HFF-Myc (cell line): ENCODE measurements around the gene RPRD1B.

ENCODE experiments used
- DNase-seq: peaks from one replicate; pipeline ENCODE4 v3.0.0-alpha.2; 2011; ENCODE audit warnings: low read depth; ENCODE audit errors: extremely low read depth
- H3K4me3 ChIP-seq: replicated peaks from 2 replicates; pipeline ENCODE4 v1.5.1; 2011; ENCODE audit warnings: low read depth, mild to moderate bottlenecking, control low read depth, low read length
- TF ChIP-seq, protein P1 (sequence below): IDR thresholded peaks from 2 replicates; pipeline ENCODE4 v1.5.1; 2012; ENCODE audit warnings: mild to moderate bottlenecking, low read depth, low read length, control low read depth; ENCODE audit errors: missing control alignments

The RPRD1B gene

DNA sequence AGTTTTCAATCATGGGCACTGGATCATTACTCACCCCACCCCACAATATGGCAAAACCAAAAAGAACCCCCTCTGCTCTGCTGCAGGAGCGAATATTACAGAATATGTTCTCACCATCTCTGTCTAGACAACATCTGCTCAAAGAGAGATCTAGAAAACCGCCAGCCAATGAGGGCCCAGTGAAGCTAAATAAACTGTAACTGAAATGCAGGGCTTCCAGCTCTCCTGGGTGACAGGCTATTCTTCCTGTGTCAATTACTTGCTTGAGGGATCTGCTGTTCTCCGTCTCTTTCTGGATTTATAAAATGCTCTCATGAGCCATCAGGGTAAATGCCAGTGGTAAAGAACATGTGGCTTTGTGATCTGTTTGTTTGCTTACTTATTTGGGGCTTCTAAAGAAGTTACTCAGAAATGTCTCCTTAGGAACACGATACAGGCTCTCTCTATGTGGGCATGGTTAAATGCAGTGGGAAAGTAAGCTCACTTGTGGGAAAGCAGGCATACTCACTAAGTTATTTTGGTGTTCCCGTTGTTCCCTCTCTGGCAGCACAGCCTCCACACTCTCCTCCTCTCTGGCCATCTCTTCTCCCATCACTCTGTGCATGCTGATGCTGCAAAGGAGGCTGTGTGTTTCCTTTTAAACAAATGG is 45.1 kb upstream of the RPRD1B start:
- H3K4me3 ChIP-seq, result no peak overlapping the region
- no peak for DNase-seq
- TF ChIP-seq, protein P1, sequence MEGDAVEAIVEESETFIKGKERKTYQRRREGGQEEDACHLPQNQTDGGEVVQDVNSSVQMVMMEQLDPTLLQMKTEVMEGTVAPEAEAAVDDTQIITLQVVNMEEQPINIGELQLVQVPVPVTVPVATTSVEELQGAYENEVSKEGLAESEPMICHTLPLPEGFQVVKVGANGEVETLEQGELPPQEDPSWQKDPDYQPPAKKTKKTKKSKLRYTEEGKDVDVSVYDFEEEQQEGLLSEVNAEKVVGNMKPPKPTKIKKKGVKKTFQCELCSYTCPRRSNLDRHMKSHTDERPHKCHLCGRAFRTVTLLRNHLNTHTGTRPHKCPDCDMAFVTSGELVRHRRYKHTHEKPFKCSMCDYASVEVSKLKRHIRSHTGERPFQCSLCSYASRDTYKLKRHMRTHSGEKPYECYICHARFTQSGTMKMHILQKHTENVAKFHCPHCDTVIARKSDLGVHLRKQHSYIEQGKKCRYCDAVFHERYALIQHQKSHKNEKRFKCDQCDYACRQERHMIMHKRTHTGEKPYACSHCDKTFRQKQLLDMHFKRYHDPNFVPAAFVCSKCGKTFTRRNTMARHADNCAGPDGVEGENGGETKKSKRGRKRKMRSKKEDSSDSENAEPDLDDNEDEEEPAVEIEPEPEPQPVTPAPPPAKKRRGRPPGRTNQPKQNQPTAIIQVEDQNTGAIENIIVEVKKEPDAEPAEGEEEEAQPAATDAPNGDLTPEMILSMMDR, result no peak

DNA sequence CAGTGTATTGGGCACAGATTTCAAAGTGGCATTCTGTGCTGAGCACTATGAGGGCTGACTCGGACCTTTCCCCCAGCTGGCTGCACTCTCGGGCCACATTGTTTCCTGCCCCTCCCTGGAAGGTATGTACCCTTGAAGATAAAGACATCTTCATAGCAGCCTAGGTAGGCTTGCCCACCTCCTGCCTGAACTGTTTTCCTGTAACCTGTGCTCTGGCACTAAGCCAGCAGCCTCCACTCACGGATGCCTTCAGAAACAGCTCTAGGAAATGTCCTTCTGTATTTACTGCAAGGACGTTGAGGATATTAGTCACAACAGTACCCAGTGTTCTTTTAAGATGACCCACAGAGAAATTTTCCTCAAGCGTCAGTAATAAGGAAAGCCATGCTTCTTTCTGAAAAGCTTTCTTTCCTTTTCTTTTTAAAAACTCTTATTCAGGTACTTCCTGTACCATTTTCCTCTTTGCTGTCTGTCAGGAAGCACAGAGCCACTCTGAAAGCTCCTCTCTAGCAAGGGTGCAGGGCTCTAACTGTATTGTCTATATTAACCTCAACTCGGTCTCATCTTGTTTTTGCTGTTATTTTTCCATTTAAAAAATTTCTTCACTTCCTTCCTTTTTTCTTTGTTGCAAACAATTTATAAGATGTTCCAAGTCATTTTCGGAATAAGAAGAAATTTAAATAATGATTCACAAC is 43.8 kb upstream of the RPRD1B start:
- H3K4me3 ChIP-seq, result no peak overlapping the region
- TF ChIP-seq, protein P1, result no peak
- DNase-seq, result no peak

DNA sequence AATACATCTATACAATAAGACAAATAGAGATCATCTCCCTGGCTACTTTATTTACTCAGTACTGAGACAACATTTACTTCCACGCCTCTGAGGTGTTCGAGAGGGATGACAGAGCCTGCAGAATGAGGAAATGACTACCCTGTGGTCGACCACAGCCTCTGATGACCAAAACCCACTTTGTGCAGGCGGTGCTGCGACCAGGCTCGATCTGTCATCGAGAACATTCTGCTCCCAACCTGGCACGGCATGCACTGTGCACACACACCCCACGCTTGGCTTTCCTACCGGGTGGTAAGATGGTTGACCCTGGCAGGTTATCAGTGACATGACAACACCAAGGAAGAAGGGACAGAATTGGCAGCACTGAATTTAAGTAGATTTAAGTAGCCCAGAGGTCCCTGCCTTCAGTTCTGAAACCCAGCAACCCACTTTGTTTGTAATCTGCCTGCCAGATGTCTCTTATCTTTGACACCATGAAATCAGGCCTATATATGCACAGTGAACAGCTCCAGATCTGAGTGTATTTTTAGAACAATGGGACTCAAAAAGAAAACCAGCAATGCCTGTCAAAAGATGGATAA is 42.9 kb upstream of the RPRD1B start:
- TF ChIP-seq, protein P1, result no peak
- no peak for DNase-seq
- no peak overlapping the region for H3K4me3 ChIP-seq

DNA sequence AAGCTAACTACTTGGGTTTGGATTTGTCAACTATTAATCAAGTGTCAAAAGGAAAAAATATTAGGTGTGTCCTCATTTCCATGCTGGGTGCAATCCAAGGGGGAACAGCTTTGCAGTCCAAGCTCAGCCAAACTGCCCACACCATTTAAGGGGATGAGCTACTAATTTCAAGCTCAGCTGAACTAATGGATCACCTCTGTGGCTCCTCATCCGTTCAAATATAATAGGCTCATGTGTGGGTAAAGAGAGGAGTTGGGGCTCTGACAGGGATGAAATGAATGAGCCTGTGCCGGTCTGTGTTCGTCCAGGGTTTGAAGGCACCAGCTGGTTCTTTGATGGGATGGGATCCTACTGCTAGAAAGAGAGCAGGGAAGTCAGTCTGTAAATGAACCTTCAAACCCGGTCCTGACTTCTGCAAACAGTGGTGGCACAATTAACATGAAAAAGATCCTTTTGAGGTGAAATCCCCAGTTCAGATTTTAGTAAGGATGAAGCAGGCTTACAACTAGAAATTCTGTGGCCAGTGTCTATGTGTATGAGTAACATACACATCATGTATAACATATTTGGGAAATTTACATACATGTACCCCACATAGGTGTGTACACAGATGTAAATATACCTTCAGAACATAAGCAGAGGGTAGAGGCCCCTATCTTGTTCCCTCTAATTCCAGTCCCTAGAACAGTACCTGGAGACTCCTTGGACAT is 42.2 kb upstream of the RPRD1B start:
- no peak for DNase-seq
- no peak overlapping the region for H3K4me3 ChIP-seq
- TF ChIP-seq, protein P1, result no peak

DNA sequence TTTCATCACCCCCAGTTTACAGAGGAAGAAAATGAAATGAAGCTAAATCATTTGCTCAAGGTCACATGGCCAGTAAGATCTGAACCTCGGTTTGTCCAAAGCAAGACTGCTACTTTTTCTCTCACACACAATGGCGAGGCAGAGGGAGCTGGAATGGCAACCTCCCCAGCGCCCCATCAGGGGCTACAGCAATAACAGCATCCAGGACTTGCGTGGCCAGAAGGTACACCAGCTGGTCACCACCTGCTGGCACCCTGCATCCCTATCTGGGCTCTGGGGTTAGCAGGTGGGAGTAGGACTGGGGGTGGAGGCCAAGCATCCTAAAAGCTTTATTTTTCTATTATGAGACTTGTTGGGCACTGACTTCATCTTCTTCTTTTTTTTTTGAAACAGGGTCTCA is 41.6 kb upstream of the RPRD1B start:
- no peak for DNase-seq
- no peak overlapping the region for H3K4me3 ChIP-seq
- TF ChIP-seq, protein P1, result no peak

DNA sequence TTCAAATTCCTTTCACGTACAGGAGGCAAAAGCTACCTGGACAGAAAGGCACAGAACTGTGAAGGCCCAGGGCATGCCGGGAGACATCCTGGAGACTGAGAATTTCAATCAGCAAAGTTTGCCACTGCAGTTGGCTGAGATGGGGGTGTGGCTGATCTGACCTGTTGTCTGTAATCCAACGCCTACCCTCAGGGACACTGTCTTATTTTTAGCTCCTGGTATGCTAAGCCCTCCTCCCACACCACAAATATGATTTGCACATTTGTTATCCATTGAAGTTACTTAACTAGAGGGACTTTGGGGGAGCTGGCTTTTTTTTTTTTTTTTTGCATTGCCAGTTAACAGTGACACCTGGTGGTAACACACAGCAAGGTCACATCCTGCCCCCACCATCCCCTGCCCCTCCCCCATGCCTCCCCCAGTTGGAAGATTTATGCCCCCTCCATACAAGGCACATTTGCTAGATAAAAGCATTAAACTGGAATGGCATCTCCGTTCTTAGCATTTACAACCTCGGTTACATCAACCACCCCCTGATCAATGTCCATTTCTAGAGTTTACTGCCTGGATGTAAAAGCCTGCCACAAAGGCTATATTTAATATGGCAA is 40.6 kb upstream of the RPRD1B start:
- DNase-seq, result peak; percentile 80
- TF ChIP-seq, protein P1, result peak; percentile 46
- no peak overlapping the region for H3K4me3 ChIP-seq
